ENCODE measurements around the gene MBD5. TPM values are rescaled to one million over a fixed set of nuclear protein-coding genes. Genes with fewer than 3 reads are reported as not detected.
"Not testable (repeated sequence)": the region's sequence is repeated elsewhere in the genome, so short reads cannot be mapped to it uniquely, and the experiment has no call there.

Gene MBD5
- polyA plus RNA-seq, 2 donors = 2.9 to 5.0 TPM

DNA sequence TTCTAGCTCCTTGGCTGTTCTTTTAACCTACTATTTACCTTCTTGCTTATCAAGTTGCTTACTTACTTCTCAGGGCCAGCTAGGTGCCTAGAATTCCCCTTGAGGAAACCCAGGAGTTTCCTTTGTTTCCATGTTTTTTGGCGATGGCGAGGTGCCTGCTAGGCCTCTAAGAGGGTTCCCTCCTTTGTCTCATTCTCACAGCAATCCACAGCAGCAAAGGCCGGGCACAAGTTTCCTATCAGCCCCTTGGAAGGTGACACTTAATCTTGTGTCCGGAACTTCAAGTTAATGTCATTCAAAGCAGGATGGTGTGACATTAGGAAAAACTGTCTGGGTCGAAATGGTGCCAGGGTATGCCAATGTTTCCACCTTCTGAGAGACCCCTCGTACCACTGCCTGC is 521.7 kb downstream of the MBD5 start:
- no peaks in the 10 kb centered on the region for H3K36me3 ChIP-seq (ENCODE audit: control insufficient read depth in 2 of 2, insufficient read depth in 2 of 2, low read length in 1 of 2)
- H3K27ac ChIP-seq (ENCODE audit: low read depth in 2 of 2, low read length in 1 of 2) = no peak overlapping the region
- H3K4me1 ChIP-seq (ENCODE audit: control insufficient read depth in 2 of 2, insufficient read depth in 2 of 2, low read length in 1 of 2) = peaks cover 0 to 2% of the 10 kb centered on the region in 2 donors
- no peaks in the 10 kb centered on the region for H3K9me3 ChIP-seq (ENCODE audit: control insufficient read depth in 2 of 2, insufficient read depth in 1 of 2, low read depth in 1 of 2, low read length in 1 of 2)
- H3K27me3 ChIP-seq (ENCODE audit: control insufficient read depth in 1 of 2, insufficient read depth in 2 of 2, low read length in 2 of 2) = no peaks in the 10 kb centered on the region
- 81 to 82% methylated on average over 6 of the region's 6 CpGs for WGBS, 2 donors
- H3K4me3 ChIP-seq (ENCODE audit: low read depth in 1 of 2, low read length in 2 of 2) = no peak overlapping the region

DNA sequence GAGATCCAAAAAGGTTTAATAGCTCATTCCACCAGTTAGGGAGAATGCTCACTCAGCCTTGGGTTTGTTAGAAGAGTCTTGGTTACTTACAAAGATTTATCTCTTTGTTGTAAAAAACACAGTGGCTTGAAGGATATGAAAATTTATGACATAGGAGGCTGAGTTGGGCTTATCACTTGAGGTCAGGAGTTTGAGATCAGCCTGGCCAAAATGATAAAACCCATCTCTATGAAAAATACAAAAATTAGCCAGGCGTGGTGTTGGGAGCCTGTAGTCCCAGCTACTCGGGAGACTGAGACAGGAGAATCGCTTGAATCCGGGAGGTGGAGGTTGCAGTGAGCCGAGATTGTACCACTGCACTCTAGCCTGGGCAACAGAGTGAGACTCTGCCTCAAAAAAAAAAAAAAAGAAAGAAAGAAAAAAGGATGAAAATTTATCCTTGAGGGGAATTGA is 522.2 kb downstream of the MBD5 start:
- H3K4me3 ChIP-seq (ENCODE audit: low read depth in 1 of 2, low read length in 2 of 2); H3K36me3 ChIP-seq (ENCODE audit: control insufficient read depth in 2 of 2, insufficient read depth in 2 of 2, low read length in 1 of 2); H3K9me3 ChIP-seq (ENCODE audit: control insufficient read depth in 2 of 2, insufficient read depth in 1 of 2, low read depth in 1 of 2, low read length in 1 of 2); H3K27me3 ChIP-seq (ENCODE audit: control insufficient read depth in 1 of 2, insufficient read depth in 2 of 2, low read length in 2 of 2); H3K27ac ChIP-seq (ENCODE audit: low read depth in 2 of 2, low read length in 1 of 2); H3K4me1 ChIP-seq (ENCODE audit: control insufficient read depth in 2 of 2, insufficient read depth in 2 of 2, low read length in 1 of 2): not testable (repeated sequence)
- 92 to 94% methylated on average over 5 of the region's 5 CpGs for WGBS, 2 donors

DNA sequence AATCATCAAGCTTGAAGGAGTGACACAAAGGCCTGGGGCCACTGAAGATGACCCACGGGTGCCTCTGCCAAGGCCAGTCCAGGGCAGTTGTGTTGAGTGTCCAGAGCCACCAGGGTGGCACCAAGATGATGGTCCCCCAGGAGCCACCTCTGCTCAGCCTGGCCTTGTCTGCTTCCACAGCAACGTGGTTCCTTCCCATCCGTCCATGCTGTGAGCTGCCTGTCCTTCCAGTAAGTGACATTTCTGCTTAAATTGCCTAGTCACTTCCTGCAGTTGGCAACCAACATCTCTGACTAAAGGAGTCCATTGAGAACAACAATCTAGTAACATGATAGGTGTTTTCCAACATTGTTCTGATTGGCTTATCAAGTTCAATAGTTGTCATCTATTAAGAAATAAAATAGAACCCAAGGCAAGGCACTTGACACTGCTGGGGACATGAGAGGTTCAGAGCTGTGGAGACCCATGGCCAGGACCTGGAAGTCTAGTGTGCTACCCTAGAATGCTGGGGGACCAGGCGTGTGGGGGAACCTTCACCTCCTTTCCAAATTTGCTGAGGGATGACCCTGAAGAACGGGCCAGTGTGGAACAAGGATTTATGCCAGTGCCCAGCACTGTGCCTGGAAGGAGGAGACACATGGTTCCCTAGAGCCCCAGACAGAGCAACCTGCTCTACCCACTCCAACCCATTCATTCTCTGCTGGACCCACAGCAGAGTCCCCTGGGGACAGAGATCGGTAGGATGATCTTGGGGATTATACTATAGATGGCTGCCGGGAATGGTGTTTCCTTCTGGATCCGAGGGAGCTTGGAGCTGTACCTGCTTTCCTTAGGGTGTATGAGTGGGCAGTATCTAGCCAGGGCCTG is 524.7 kb downstream of the MBD5 start:
- Histone ChIP-seq H3K27me3 (ENCODE audit: control insufficient read depth in 1 of 2, insufficient read depth in 2 of 2, low read length in 2 of 2) (no peaks in the 10 kb centered on the region), H3K36me3 (ENCODE audit: control insufficient read depth in 2 of 2, insufficient read depth in 2 of 2, low read length in 1 of 2) (no peaks in the 10 kb centered on the region), H3K27ac (ENCODE audit: low read depth in 2 of 2, low read length in 1 of 2) (no peak overlapping the region), H3K9me3 (ENCODE audit: control insufficient read depth in 2 of 2, insufficient read depth in 1 of 2, low read depth in 1 of 2, low read length in 1 of 2) (no peaks in the 10 kb centered on the region), H3K4me1 (ENCODE audit: control insufficient read depth in 2 of 2, insufficient read depth in 2 of 2, low read length in 1 of 2) (peaks cover 0 to 2% of the 10 kb centered on the region in 2 donors), H3K4me3 (ENCODE audit: low read depth in 1 of 2, low read length in 2 of 2) (no peak overlapping the region)
- 88 to 89% methylated on average over 8 of the region's 8 CpGs for WGBS, 2 donors

DNA sequence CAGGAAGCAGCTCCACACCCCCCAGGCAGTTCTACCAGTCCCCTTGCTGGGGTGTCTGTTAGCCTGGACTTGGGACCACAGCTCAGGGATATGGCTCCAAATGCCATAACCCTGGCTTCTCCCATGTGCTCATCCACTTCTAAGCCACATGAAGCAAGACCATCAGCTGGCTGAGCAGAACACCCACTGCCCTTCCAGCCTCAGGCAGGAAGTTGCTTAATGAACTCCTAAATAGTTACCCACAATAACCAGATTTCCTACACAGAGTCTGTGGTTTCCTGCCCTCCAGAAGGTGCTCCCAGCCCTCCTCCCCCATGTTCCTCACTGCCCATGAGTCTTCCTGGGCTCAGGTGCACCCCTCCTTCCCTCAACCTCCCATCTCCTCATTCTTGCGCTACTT is 525.4 kb downstream of the MBD5 start:
- H3K36me3 ChIP-seq (ENCODE audit: control insufficient read depth in 2 of 2, insufficient read depth in 2 of 2, low read length in 1 of 2) = no peaks in the 10 kb centered on the region
- H3K4me3 ChIP-seq (ENCODE audit: low read depth in 1 of 2, low read length in 2 of 2) = no peak overlapping the region
- no peaks in the 10 kb centered on the region for H3K27me3 ChIP-seq (ENCODE audit: control insufficient read depth in 1 of 2, insufficient read depth in 2 of 2, low read length in 2 of 2)
- no peak overlapping the region for H3K27ac ChIP-seq (ENCODE audit: low read depth in 2 of 2, low read length in 1 of 2)
- peaks cover 0 to 2% of the 10 kb centered on the region in 2 donors for H3K4me1 ChIP-seq (ENCODE audit: control insufficient read depth in 2 of 2, insufficient read depth in 2 of 2, low read length in 1 of 2)
- H3K9me3 ChIP-seq (ENCODE audit: control insufficient read depth in 2 of 2, insufficient read depth in 1 of 2, low read depth in 1 of 2, low read length in 1 of 2) = no peaks in the 10 kb centered on the region
- 93 to 94% methylated on average over 1 of the region's 1 CpG for WGBS, 2 donors

DNA sequence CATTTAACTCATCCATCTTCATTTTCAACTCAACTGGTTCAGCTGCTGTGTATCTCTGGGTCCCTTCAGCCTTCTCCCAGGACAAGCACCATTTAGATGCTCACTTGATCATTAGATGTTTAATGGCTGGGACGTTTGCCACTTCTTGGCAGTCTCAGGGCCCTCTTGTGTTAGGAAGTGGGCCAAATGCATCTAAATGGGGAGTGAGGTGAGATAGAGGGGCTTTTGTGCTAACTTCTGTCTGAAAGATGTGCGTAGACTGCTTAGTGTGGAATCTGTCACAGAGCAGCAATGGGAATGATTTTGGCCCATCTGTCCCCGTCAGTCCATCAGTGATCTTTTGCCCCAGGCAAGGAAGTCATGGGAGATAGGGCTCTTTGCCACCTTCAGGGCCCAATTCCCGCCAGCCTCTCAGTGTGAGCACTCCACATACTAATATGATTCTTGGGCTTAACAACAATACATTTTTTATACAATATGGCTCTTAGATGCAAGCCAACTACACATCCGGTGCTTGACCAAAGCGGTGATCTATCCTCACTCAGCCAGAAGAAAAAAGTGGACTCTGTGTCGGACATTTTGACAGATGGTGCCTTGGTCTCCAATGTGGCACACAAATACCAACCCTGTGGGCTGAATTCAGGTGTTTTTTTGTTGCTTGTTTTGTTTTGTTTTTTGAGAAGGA is 528.0 kb downstream of the MBD5 start:
- Histone ChIP-seq H3K27me3 (ENCODE audit: control insufficient read depth in 1 of 2, insufficient read depth in 2 of 2, low read length in 2 of 2) (no peaks in the 10 kb centered on the region), H3K4me3 (ENCODE audit: low read depth in 1 of 2, low read length in 2 of 2) (no peak overlapping the region), H3K27ac (ENCODE audit: low read depth in 2 of 2, low read length in 1 of 2) (no peak overlapping the region), H3K9me3 (ENCODE audit: control insufficient read depth in 2 of 2, insufficient read depth in 1 of 2, low read depth in 1 of 2, low read length in 1 of 2) (no peaks in the 10 kb centered on the region), H3K36me3 (ENCODE audit: control insufficient read depth in 2 of 2, insufficient read depth in 2 of 2, low read length in 1 of 2) (no peaks in the 10 kb centered on the region), H3K4me1 (ENCODE audit: control insufficient read depth in 2 of 2, insufficient read depth in 2 of 2, low read length in 1 of 2) (peaks cover 0 to 2% of the 10 kb centered on the region in 2 donors)
- WGBS, 2 donors = 85 to 89% methylated on average over 7 of the region's 7 CpGs

DNA sequence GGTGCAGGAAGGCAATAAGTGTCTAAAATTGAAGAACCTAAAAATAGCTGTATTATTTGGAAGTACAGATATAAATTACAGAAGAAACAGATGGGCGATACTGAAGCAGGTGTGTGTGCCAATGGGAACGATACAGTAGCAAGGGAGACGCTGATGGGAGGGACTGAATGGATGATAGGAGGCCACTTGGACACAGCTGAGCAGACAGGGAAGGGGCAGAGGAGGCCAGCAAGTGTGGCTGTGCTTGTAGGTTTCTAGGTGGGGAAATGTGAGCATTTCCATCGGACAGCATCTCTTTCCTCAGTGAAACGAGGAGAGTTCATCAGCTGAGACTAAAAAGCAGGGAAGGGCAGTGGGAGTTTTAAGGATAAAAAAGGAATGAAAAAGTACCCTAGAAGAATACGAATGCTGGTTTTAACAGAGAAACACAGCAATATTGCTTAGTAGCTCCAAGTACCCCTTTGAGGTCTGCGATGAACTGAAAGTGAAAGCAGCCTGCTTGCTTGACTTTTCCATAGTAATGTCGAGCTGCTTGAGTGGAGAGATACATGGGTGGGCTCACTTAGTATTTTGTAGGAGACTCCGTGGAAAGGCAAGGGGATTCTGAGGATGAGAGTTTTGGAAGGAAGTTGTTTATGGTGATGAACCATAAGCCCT is 531.9 kb downstream of the MBD5 start:
- Histone ChIP-seq H3K4me3 (ENCODE audit: low read depth in 1 of 2, low read length in 2 of 2) (no peak overlapping the region), H3K27ac (ENCODE audit: low read depth in 2 of 2, low read length in 1 of 2) (no peak overlapping the region), H3K9me3 (ENCODE audit: control insufficient read depth in 2 of 2, insufficient read depth in 1 of 2, low read depth in 1 of 2, low read length in 1 of 2) (no peaks in the 10 kb centered on the region), H3K36me3 (ENCODE audit: control insufficient read depth in 2 of 2, insufficient read depth in 2 of 2, low read length in 1 of 2) (no peaks in the 10 kb centered on the region), H3K27me3 (ENCODE audit: control insufficient read depth in 1 of 2, insufficient read depth in 2 of 2, low read length in 2 of 2) (no peaks in the 10 kb centered on the region), H3K4me1 (ENCODE audit: control insufficient read depth in 2 of 2, insufficient read depth in 2 of 2, low read length in 1 of 2) (no peaks in the 10 kb centered on the region)
- WGBS, 2 donors = 64 to 65% methylated on average over 9 of the region's 9 CpGs

DNA sequence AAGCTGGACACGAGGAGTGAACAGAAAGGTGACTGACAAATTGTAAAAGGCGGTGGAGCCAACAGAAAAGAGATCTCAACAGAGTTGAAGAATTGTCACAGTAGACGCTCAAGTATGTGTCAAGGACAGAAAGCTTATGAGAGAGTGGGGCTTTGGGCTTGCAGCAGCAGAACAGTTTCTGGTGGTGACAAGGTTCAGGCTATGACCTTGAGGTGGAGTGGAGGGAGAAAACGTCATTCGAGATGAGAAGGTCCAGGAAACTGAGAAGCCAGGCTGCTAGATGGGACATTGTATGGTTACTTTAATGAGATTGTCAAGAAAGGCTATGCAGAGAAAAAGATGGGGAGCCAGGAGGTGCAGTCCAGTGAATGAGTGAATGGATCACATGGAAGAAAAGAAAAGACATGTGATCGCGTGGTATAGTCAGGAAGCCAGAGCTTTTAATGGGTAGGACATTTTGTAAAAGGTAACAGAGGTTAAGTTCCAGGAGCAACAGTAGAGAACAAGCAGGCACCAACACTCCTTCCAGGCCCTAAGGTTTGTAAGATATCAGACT is 532.5 kb downstream of the MBD5 start:
- Histone ChIP-seq H3K4me1 (ENCODE audit: control insufficient read depth in 2 of 2, insufficient read depth in 2 of 2, low read length in 1 of 2) (no peaks in the 10 kb centered on the region), H3K4me3 (ENCODE audit: low read depth in 1 of 2, low read length in 2 of 2) (no peak overlapping the region), H3K27ac (ENCODE audit: low read depth in 2 of 2, low read length in 1 of 2) (no peak overlapping the region), H3K36me3 (ENCODE audit: control insufficient read depth in 2 of 2, insufficient read depth in 2 of 2, low read length in 1 of 2) (no peaks in the 10 kb centered on the region), H3K9me3 (ENCODE audit: control insufficient read depth in 2 of 2, insufficient read depth in 1 of 2, low read depth in 1 of 2, low read length in 1 of 2) (no peaks in the 10 kb centered on the region), H3K27me3 (ENCODE audit: control insufficient read depth in 1 of 2, insufficient read depth in 2 of 2, low read length in 2 of 2) (no peaks in the 10 kb centered on the region)
- 77 to 86% methylated on average over 7 of the region's 7 CpGs for WGBS, 2 donors

DNA sequence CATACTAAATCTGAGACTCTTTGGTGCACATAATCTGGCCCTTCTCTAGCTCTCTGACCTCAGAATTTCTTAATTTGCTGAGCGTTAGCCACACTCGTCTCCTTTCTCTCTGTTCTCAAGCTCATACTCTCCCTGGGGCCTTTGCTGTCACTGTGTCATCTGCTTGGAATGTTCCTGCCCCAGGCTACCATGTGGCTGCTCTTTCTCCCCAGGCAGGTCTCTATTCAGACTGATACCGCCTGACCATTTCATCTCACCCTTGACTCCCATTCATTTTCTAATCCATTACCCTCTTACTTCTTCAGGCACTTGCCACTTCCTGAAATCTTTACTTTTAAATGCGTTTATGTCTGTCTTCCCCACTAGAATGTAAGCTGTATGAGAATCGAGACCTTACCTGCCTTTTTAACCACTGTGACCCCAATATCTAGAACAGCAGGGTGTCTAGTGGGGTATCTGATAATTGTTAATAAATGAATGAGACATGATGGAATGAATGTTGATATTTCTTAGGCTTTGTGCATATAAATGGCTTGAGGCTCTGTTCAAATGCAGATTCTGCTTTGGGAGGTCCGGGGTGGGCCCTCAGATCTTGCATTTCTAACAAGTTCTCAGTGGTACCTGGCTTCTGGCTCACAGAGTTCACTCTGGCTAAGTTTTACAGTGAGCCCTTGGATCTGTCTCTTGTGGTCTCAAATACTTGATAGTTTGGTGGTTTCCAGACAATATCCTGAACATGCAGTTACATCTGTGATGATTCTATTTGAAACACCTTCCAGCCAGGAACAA is 533.8 kb downstream of the MBD5 start:
- H3K4me3 ChIP-seq (ENCODE audit: low read depth in 1 of 2, low read length in 2 of 2) = no peak overlapping the region
- no peaks in the 10 kb centered on the region for H3K36me3 ChIP-seq (ENCODE audit: control insufficient read depth in 2 of 2, insufficient read depth in 2 of 2, low read length in 1 of 2)
- no peaks in the 10 kb centered on the region for H3K27me3 ChIP-seq (ENCODE audit: control insufficient read depth in 1 of 2, insufficient read depth in 2 of 2, low read length in 2 of 2)
- WGBS, 2 donors = 65% methylated on average over 6 of the region's 6 CpGs
- H3K9me3 ChIP-seq (ENCODE audit: control insufficient read depth in 2 of 2, insufficient read depth in 1 of 2, low read depth in 1 of 2, low read length in 1 of 2) = no peaks in the 10 kb centered on the region
- no peak overlapping the region for H3K27ac ChIP-seq (ENCODE audit: low read depth in 2 of 2, low read length in 1 of 2)
- no peaks in the 10 kb centered on the region for H3K4me1 ChIP-seq (ENCODE audit: control insufficient read depth in 2 of 2, insufficient read depth in 2 of 2, low read length in 1 of 2)

Data from esophagus (tissue), 2 donors.